Sigmoid colon (tissue), 7 donors: ENCODE results near the gene GPR158. TPM values are rescaled to one million over a fixed set of nuclear protein-coding genes. Genes with fewer than 3 reads are reported as not detected.

Source experiments
- DNase-seq: peaks from one replicate; pipeline ENCODE4 v3.0.0-alpha.2; 2019
- H3K27ac ChIP-seq, 4 donors: fragments of 200-600 bp; sonication (generic); one replicate each; pipeline ENCODE4 v1.5.1; 2016 to 2019; ENCODE audit warnings: mild to moderate bottlenecking in 1 of 4
- H3K27me3 ChIP-seq, 3 donors: fragments of 200-600 bp; sonication (generic); one replicate each; pipeline ENCODE4 v1.5.1; 2019; ENCODE audit warnings: mild to moderate bottlenecking in 1 of 3
- H3K36me3 ChIP-seq, 4 donors: fragments of 200-600 bp; sonication (generic); one replicate each; pipeline ENCODE4 v1.5.1; 2016 to 2019
- H3K4me1 ChIP-seq, 4 donors: fragments of 200-600 bp; sonication (generic); one replicate each; pipeline ENCODE4 v1.5.1; 2017 to 2019
- H3K4me3 ChIP-seq, 4 donors: fragments of 200-600 bp; sonication (generic); one replicate each; pipeline ENCODE4 v1.5.1; 2017 to 2019; ENCODE audit warnings: mild to moderate bottlenecking in 2 of 4, moderate library complexity in 1 of 4
- H3K9me3 ChIP-seq, 4 donors: fragments of 200-600 bp in 3 of 4; sonication (generic) in 3 of 4; one replicate each; pipeline versions ENCODE4 v1.5.1 to v1.6.1; 2013 to 2019
- CTCF ChIP-seq, 4 experiments: fragments of 450-650 bp in 3 of 4; fragments of 200-600 bp in 1 of 4; IDR thresholded peaks; one replicate each; pipeline ENCODE4 v1.5.1; 2016 to 2019; ENCODE audit warnings: antibody characterized with exemption in 4 of 4, mild to moderate bottlenecking in 3 of 4, moderate library complexity in 2 of 4
- EP300 ChIP-seq, 4 donors: sonication (generic); formaldehyde crosslinking; IDR thresholded peaks; one replicate each; pipeline ENCODE4 v1.6.1; 2017; ENCODE audit warnings: antibody characterized with exemption in 4 of 4
- POLR2A ChIP-seq, 2 donors: fragments of 450-650 bp; IDR thresholded peaks; one replicate each; pipeline ENCODE4 v1.6.1; 2016; ENCODE audit warnings: antibody characterized with exemption in 2 of 2, mild to moderate bottlenecking in 2 of 2, moderate library complexity in 2 of 2
- POLR2AphosphoS5 ChIP-seq, 4 donors: sonication (generic); formaldehyde crosslinking; IDR thresholded peaks; one replicate each; pipeline ENCODE4 v1.6.1; 2017; ENCODE audit warnings: antibody characterized with exemption in 4 of 4
- whole genome bisulfite sequencing, 2 donors: extraction: QIAGEN DNeasy Blood & Tissue Kit; methylation state at CpG; one replicate each; pipeline ENCODE4 v1.1.7; 2013; 5-methylcytosine and 5-hydroxymethylcytosine counted together
- intact Hi-C: fragments of 100-400 bp; cut with DNase I; formaldehyde crosslinking; loops from one replicate; pipeline ENCODE4 v1.15.1; 2023
- polyA plus RNA-seq, 3 donors: library from polyadenylated mRNA; stranded (reverse); fragments of 200-250 nt; gene quantifications; one replicate each; pipeline ENCODE4 v1.2.3, GENCODE V29; 2013
- total RNA-seq, 4 donors: library from RNA; depleted of rRNA; stranded (reverse); fragments of >200 nt; gene quantifications; one replicate each; pipeline ENCODE4 v1.1.0, GENCODE V29; 2016
- donor health status: healthy with polysubstance abuse.
- donor health status: Bipolar disorder and iron deficiency.
- donor health status: healthy.

Gene GPR158
- total and polyA plus RNA-seq, 7 donors = 0.16 to 1.1 (median 0.54) TPM; not detected in 2

GRCh38 chr10:25210265-25210664, 35.5 kb downstream of the GPR158 start:
- 65 to 82% methylated on average over 2 of the region's 2 CpGs for WGBS, 2 donors
- H3K27ac ChIP-seq = no peak overlapping the region
- no peak overlapping the region for H3K4me3 ChIP-seq
- no peaks in the 10 kb centered on the region for H3K27me3 ChIP-seq
- no peaks in the 10 kb centered on the region for H3K4me1 ChIP-seq
- no peaks in the 10 kb centered on the region for H3K36me3 ChIP-seq
- intact Hi-C loops = no loop called here
- TF ChIP-seq EP300 (IDR thresholded peaks at IDR 0.05) = no peak
- no peak for DNase-seq
- no peaks in the 10 kb centered on the region for H3K9me3 ChIP-seq

GRCh38 chr10:25220156-25220555, 45.4 kb downstream of the GPR158 start:
- TF ChIP-seq POLR2AphosphoS5 (IDR thresholded peaks at IDR 0.05) (no peak), EP300 (IDR thresholded peaks at IDR 0.05) (no peak), CTCF (IDR thresholded peaks at IDR 0.05) (no peak), POLR2A (IDR thresholded peaks at IDR 0.05) (no peak)
- WGBS, 2 donors = 65 to 78% methylated on average over 1 of the region's 1 CpG
- H3K27me3 ChIP-seq = no peaks in the 10 kb centered on the region
- no peaks in the 10 kb centered on the region for H3K4me1 ChIP-seq
- no peak for DNase-seq
- no peaks in the 10 kb centered on the region for H3K36me3 ChIP-seq
- H3K9me3 ChIP-seq = no peaks in the 10 kb centered on the region
- no peak overlapping the region for H3K4me3 ChIP-seq
- intact Hi-C loops = no loop called here
- H3K27ac ChIP-seq = no peak overlapping the region

GRCh38 chr10:25222085-25222660, 47.4 kb downstream of the GPR158 start:
- Histone ChIP-seq H3K36me3 (no peaks in the 10 kb centered on the region), H3K9me3 (no peaks in the 10 kb centered on the region), H3K27me3 (no peaks in the 10 kb centered on the region), H3K27ac (no peak overlapping the region), H3K4me1 (no peaks in the 10 kb centered on the region), H3K4me3 (no peak overlapping the region)
- intact Hi-C loops = no loop called here
- no peak for TF ChIP-seq POLR2A (IDR thresholded peaks at IDR 0.05)
- no peak for TF ChIP-seq POLR2AphosphoS5 (IDR thresholded peaks at IDR 0.05)
- TF ChIP-seq EP300 (IDR thresholded peaks at IDR 0.05) = no peak
- TF ChIP-seq CTCF (IDR thresholded peaks at IDR 0.05) = no peak
- DNase-seq = no peak
- 92% methylated on average over 7 of the region's 7 CpGs for WGBS, 2 donors

GRCh38 chr10:25226775-25227682, 52.2 kb downstream of the GPR158 start:
- no peaks in the 10 kb centered on the region for H3K27me3 ChIP-seq
- TF ChIP-seq EP300 (IDR thresholded peaks at IDR 0.05) = no peak
- no peak for TF ChIP-seq POLR2AphosphoS5 (IDR thresholded peaks at IDR 0.05)
- peak in 2 of 4 experiments; percentile 10 to 42 for TF ChIP-seq CTCF (IDR thresholded peaks at IDR 0.05)
- no peak for TF ChIP-seq POLR2A (IDR thresholded peaks at IDR 0.05)
- H3K36me3 ChIP-seq = no peaks in the 10 kb centered on the region
- intact Hi-C loops = loop anchor here (2.0 kb wide), 1 partner anchor 114 kb away; no protein-coding TSS in a partner anchor
- H3K4me1 ChIP-seq = no peaks in the 10 kb centered on the region
- DNase-seq = no peak
- no peak overlapping the region for H3K27ac ChIP-seq
- H3K9me3 ChIP-seq = no peaks in the 10 kb centered on the region
- H3K4me3 ChIP-seq = no peak overlapping the region
- 28 to 29% methylated on average over 7 of the region's 7 CpGs for WGBS, 2 donors

GRCh38 chr10:25231751-25232150, 57.0 kb downstream of the GPR158 start:
- H3K4me1 ChIP-seq = no peaks in the 10 kb centered on the region
- no peaks in the 10 kb centered on the region for H3K27me3 ChIP-seq
- no peaks in the 10 kb centered on the region for H3K36me3 ChIP-seq
- TF ChIP-seq CTCF (IDR thresholded peaks at IDR 0.05) (no peak), EP300 (IDR thresholded peaks at IDR 0.05) (no peak), POLR2A (IDR thresholded peaks at IDR 0.05) (no peak), POLR2AphosphoS5 (IDR thresholded peaks at IDR 0.05) (no peak)
- H3K4me3 ChIP-seq = no peak overlapping the region
- no peaks in the 10 kb centered on the region for H3K9me3 ChIP-seq
- DNase-seq = no peak
- WGBS, 2 donors = 60 to 76% methylated on average over 2 of the region's 2 CpGs
- no peak overlapping the region for H3K27ac ChIP-seq
- intact Hi-C loops = no loop called here
